ENCODE measurements around the gene ISG15.
"Not testable (repeated sequence)": the region's sequence is repeated elsewhere in the genome, so short reads cannot be mapped to it uniquely, and the experiment has no call there.

Gene ISG15

DNA sequence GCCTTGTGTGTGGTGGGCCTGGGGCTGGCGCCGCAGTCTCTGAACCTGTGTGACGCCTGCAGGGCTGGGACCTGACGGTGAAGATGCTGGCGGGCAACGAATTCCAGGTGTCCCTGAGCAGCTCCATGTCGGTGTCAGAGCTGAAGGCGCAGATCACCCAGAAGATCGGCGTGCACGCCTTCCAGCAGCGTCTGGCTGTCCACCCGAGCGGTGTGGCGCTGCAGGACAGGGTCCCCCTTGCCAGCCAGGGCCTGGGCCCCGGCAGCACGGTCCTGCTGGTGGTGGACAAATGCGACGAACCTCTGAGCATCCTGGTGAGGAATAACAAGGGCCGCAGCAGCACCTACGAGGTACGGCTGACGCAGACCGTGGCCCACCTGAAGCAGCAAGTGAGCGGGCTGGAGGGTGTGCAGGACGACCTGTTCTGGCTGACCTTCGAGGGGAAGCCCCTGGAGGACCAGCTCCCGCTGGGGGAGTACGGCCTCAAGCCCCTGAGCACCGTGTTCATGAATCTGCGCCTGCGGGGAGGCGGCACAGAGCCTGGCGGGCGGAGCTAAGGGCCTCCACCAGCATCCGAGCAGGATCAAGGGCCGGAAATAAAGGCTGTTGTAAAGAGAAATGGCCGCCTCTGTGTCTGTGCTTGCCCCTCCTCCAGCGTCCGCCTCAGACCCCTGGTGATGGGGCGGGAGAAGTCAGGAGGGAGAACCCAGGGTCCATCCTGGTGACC, 788 bp downstream of the ISG15 start:
- no peak for FAIRE-seq

DNA sequence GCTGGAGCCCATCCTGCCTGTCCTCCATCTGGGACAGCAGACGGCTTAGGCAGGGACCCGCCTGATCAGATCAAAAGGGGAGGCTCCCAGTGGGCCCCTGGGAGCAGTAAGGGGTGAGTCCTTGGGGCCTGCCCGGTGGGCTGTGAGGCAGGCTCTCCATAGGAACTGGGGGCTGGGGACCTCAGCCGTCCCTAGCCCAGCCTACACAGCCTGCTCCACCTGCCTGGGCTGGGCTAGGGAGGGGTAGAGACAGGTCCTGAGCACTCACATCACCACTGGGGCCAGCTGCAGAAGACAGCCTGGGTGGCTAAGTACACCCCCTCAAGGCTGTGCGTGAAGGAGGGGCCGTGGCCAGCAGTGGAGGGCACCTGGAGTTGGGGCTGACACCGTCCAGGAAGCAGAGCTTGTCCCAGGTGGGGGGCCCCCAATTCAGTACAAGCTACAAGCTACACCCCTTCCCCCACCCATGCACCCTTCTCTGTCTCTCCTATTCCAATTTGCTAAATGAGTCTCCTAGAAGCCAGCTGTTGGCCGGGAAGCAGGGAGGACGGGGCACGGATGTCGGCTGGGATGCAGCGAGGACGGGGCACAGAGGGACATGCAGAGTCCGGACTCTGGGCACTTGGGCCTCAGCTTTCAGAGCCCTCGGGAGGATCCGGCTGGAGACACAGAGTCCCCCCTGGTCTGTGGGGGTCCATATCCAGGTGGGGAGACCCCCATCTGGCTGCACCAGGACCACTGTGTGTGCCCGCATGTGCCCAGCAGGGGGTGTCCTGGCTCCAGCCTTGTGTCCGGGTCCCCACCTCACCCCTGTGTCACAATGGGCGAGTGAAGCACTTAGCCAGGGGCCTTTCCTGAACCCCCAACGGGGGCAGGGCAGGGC, 1.7 kb downstream of the ISG15 start:
- no peak for FAIRE-seq

DNA sequence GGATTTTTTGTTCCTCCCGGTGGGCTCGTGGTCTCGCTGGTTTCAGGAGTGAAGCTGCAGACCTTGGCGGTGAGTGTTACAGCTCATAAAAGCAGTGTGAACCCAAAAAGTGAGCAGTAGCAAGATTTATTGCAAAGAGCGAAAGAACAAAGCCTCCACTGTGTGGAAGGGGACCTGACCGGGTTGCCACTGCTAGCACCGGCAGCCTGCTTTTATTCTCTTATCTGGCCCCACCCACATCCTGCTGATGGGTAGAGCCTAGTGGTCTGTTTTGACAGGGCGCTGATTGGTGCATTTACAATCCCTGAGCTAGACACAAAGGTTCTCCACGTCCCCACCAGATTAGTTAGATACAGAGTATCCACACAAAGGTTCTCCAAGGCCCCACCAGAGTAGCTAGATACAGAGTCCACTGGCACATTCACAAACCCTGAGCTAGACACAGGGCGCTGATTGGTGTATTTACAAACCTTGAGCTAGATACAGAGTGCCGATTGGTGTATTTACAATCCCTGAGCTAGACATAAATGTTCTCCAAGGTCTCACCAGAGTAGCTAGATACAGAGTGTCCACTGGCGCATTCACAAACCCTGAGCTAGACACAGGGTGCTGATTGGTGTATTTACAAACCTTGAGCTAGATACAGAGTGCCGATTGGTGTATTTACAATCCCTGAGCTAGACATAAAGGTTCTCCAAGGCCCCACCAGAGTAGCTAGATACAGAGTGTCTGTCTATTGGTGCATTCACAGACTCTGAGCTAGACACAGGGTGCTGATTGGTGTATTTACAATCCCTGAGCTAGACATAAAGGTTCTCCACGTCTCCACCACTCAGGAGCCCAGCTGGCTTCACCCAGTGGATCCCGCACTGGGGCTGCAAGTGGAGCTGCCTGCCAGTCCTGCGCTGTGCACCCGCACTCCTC, 4.4 kb downstream of the ISG15 start:
- FAIRE-seq = not testable (repeated sequence)

DNA sequence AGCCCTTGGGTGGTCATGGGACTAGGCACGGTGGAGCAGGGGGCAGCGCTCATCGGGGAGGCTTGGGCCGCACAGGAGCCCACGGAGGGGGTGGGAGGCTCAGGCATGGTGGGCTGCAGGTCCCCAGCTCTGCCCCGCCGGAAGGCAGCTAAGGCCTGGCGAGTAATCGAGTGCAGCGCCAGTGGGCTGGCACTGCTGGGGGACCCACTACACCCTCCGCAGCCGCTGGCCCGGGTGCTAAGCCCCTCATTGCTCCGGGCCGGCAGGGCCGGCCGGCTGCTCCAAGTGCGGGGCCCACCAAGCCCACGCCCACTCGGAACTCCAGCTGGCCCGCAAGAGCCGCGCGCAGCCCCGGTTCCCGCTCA, 5.0 kb downstream of the ISG15 start:
- not testable (repeated sequence) for FAIRE-seq

DNA sequence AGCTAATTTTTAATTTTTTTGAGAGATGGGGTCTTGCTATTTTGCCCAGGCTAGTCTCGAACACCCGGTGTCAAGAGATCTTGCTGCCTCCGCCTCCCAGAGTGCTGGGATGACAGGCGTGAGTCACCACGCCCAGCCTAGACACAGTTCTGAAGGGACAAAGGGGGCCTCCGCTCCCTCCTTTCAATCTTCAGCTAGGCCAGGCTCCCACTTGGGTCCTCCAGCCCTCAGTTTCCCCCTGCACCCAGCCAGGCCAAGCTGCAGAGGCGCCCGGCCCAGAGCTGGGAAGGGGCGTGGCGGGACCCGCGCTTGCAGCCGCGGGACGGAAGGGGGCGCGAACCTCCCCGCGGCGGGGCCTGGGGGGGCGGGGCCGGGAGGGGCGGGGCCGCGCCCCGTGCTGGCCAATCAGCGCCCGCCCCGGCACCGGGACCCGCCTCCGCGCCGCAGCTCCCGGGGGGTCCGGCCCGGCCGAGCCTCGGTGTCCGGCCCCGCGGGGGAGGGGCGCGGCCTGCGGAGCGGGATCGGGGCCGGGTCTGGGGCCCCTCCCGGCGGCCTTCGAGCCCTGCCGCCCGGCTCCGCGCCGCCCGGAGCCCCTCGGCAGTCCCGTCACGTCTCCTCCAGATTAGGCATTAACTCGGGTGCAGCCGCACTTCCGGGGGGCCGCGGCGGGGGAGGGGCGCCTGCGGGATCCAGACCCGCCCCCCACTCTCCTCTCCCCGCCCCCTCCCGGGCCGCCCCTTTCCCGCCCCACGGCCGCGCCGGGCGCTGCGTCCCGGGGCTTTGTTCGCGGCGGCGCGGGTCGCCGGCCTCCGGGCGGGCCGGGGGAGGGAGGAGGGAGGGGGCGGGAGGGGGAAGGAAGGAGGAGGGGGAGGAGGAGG, 6.1 kb downstream of the ISG15 start:
- FAIRE-seq = no peak

DNA sequence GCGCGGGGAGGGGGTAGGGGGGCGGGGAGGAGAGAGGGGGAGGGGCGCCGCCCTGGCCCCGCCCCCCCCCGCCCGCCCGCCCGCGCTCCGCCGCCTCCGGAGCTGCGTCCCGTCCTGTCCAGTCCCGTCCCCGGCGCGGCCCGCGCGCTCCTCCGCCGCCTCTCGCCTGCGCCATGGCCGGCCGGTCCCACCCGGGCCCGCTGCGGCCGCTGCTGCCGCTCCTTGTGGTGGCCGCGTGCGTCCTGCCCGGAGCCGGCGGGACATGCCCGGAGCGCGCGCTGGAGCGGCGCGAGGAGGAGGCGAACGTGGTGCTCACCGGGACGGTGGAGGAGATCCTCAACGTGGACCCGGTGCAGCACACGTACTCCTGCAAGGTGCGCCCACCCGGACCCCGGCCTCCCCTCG, 6.7 kb downstream of the ISG15 start, which contains the start of gene AGRN:
AGRN (plus strand) TSS at position 121 of the 405 bp plus-strand sequence; CDS start at position 174, 53 bp downstream.
- FAIRE-seq = no peak

DNA sequence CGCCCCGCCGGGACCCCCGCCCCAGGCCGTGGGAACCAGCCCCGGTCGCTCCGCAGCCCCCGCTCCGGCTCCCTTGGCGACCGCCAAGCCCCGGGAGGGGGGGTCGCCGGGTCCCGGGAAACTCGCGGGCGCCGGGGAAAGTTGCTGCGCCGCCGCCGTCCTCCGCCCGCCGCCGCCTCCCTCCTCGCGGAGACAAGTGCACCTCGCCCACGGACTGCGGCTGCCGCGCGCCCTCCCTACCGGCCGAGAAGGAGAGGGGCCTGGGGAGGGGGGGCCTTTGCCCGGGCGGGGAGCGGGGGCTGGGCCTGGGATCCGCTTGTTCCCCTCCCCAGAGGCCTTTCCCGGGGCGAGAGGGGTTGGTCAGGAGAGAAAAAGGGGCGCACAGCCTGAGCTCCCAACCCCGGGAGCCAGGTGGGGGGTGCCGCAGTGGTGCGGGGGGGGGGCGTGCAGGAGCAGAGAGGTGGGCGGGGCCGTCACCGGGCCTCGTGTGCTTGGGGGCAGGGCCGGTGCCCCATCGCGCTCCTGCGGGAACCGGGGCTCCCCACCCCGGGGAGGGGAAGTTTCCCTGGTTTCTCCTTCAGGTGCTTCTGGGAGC, 7.2 kb downstream of the ISG15 start:
- no peak for FAIRE-seq

DNA sequence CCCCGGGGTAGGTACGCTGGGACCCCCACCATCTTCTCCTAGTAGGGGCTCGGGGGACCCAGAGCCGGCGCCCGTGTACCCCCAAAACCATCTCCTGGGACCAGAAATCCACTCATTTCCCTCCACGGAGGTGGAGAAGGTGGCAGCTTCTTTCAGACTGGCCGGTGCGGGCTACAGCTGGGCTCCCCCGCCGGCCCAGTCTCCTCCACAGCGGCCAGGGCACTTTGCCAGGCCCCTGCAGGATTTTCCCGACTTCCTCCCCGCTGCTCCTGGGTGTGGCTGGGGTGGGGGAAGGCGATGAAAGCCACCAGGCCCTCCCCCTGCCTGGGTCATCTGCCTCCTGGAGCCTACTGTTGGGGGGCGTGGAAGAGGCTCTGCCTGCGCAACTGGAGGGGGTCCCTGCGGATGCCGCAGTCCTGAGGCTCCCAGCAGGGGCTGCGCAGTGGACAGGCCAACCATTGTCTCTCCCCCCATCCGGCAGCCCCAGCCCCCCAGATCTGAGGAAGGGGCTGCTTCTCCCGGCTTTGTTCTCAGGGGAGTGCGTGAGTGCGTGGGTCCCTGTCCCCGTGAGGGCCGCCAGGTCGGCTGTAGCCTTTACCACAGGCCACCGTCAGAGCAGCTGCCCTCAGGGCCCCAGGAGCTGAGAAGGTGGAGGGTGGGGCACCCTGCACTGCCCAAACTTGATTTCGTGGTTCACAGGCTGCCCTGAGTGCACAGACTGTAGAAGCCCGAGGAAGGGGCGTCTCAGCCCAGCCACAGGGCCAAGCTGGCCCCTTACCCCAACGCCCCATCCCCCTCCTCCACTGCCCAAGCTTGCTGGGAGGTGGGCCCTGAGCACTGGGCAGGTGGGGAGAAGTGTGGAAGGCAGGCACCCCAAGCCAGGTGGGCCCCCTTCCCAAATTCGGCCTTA, 8.0 kb downstream of the ISG15 start:
- no peak for FAIRE-seq

DNA sequence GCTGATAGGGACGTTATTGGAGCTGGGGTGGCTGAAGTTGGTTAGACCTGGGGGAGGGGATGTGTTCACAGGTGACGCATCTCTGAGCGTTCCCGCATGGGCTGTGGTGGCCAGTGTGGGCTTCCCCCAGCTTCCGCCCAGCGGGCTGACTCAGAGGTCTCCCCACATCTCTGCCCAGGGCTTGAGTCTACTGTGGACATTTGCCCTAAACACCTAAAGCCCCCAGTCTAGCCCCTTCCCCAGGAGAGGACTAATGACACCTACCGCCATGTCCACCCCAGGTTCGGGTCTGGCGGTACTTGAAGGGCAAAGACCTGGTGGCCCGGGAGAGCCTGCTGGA, 8.6 kb downstream of the ISG15 start:
- no peak for FAIRE-seq

DNA sequence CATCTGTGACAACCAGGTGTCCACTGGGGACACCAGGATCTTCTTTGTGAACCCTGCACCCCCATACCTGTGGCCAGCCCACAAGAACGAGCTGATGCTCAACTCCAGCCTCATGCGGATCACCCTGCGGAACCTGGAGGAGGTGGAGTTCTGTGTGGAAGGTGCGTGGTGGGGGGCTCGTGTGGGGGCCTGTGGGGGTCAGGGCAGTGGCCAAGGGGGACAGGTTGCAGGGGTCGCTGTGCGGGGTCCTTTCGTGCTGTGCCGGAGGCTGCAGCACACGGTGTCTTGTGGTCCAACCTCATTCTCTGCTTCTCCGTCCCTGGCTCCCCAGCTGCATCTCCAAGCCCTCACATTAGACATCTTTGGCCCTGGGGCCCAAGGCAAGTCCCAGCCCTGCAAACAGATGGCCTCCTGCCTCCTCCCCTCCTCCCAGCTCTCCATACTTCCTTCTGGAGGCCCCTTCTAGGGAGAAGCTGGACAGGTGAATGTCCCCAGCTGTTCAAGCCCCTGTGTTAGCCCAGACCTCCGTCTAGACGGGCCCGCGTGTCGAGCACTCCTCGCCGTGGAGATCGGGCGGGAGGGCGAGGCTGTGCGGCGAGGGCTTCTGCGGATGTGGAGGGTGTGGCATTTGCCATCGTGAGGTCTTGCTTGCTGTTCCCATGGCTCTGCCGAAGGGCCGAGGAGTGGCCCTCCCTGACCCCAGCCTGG, 9.2 kb downstream of the ISG15 start:
- no peak for FAIRE-seq

DNA sequence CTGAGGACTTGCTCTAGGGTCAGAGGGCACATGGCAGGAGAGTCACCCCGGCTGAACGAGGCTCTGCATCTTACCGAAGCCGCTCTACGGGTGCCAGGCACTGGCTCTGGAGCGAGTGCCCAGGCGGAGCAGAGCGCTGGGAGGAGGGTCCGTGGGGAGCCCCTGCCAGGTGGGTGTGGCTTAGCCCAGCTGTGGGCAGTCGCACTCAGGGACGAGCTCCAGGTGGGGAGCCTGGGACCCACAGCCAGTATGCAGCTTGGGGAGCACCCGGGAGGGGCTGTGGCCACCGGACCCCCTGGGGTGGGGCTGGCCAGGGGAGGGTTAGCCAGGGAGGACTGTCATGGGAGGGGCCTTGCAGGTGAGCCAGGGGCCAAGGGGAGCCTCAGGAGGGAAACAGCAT, 10.4 kb downstream of the ISG15 start:
- FAIRE-seq = no peak

DNA sequence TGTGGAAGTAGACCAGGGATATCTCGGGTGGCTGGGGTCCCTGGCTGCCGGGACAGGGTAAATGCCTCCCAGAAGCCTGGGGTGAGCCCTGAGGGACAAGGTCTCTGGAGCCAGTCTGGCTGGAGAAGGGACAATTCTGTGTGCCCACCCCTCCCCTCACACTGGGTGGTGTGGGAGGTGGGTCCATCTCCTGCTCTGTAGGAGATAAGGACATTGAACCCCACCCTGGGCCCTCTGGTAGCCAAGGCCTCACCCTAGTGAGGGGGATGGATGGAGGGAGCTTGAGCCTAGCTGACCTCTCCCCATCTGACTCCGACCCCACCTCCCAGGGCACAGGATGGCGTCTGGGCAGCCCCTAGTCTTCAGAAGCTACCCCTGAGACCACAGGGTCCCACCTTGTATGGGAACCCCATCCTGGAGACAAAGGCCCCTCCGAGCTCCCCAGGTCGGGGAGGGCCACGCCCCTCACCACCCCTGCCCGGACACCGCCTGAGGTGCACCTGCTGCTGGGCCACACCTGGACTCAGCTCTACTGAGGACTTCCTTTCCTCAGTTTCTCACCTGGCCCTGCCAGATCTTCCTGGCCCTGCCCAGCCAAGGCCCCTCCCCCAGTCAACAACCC, 11.0 kb downstream of the ISG15 start:
- no peak for FAIRE-seq

DNA sequence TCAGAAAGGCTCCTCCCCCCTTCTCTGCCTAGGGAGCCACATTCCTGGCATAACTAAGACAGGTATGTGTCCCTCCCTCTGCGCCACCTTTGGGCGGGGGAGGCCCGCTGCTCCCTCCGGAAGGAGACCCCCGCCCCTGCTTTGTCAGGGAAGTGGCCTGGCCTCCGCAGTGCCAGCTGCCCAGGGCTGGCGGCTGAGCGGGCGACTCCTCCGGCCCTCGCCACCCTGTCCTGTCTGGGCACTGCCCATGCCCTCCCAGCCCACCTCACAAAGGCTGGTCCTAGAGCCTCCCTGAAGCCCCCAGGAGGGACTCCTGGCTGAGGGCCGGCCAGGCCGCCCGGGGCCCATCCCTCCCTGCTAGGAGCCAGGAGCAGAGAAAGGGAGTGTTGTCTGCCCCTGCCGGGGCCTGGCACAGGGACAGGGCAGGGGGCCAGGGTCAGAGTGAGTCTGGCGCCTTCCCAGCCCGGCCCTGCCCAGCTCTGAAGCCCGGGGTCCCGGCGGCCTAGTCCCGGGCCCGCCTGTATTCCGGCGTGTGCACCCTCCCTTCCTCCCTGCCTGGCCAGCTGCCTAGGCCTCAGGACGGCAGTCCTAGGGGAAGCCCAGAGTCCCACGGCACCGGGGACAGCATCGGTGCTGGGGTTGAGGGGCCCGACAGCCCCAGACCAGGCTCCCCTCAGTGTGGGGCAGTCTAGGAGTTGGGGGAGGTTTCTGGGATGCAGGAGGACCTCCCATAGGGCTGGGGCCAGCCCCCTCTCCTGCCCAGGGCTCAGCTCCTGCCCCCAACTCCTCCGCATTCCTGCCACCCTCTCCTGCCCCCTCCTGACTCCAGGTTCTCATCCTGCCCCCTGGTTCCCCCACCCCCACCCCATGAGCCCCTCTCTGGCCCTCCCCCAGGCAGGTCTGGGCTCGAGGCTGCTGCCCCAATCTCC, 11.7 kb downstream of the ISG15 start:
- no peak for FAIRE-seq

DNA sequence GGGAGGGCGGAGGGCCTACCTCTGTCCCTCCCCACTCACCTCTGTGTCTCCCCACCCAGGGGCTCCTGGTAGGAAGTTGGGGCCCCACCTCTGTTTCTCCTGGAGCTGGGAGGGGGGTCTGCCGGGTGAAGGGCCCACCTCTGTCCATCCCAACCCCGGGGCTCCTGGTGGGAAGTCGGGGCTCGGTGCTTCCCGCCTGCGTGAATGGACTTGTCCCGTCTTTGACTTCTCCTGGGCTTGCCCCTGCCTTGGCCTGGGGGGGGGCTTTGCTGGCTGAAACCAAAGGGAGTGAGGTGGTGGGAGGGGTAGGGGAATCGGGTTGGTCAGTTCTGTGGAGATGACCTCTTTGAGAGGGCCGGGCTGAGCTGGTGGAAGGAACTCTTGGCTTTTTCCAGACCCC, 12.4 kb downstream of the ISG15 start:
- FAIRE-seq = no peak

DNA sequence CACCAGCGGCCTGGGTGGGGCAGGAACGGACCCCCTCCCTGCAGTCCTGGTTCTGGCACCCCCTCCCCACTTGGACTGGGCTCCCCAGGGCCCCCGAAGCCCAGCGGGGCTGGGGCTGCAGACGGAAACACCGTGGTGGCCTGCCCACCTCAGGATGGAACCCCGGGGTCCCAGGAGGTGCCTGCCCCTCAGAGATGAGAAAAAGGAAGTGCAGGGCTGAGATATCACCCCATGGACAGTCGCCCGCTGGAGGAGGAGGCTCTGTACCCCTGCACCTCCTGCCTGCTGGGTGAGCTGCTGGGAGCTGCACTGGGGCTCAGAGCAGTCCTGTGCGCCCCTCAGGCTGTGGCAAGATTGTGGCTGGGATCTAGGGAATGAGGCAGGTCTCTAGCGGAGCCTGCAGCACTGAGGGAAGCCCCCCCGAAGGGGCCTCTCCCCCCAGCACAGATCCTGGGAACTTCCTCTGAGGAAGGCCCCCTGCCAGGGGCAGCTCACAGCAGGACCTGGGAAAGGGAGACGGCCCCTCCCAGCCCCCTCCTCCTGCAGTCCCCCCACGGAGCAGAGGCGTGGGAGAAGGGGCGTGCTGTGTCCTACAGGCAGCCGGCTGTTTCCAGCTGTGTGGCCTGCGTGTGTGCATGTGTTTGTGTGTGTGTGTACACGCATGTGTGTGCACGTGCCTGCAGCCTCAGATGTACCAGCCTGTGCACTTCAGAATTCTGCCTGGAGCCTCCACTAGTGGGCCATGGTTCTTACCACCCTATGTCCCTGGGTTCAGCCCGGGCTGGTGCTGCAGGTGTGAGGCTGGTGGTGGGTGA, 13.5 kb downstream of the ISG15 start:
- no peak for FAIRE-seq

DNA sequence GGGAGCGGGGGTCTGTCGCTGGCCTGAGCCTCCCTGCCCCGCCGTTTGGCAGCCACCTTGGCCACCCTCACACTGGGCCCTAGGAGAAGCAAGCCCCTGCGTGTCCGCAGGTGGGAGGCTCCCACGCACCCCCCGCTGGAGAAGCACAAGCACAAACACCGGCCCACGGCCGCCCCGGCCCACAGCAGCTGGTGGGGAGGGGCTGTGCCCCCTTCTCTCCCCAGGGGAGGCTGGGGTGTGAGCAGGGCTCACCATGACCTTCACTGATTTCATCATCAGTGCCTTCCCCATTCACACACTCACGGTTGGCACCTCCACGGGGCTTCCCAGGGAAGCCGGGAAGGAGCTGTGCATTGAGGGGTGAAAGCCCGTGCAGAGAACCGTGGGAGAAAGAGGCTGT, 14.5 kb downstream of the ISG15 start:
- no peak for FAIRE-seq

DNA sequence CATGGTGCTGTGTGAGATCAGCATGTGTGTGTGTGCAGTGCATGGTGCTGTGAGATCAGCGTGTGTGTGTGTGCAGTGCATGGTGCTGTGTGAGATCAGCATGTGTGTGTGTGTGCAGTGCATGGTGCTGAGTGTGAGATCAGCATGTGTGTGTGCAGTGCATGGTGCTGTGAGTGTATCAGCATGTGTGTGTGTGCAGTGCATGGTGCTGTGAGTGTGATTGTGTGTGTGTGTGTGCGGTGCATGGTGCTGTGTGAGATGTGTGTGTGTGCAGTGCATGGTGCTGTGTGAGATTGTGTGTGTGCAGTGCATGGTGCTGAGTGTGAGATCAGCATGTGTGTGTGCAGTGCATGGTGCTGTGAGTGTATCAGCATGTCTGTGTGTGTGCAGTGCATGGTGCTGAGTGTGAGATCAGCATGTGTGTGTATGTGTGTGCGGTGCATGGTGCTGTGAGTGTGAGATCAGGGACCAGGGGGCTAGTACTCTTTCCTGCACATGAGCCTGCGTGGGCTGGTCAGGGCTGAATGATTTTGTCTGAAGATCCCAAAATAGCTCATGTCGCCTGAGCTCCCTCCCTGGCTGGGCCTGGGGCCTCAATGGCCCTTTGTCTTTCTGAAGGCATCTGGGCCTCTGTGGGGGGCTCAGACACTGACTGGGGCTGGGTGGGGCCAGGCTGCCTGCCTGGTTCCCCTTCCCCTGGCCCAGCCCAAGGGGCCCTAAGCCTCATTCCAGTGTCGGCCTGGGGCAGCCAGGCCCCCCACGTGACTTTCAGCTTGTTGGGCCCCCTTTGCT, 17.8 kb downstream of the ISG15 start:
- not testable (repeated sequence) for FAIRE-seq

Data from A204.1 (cell line).